AG04450 (cell line): ENCODE results near the gene UMAD1. TPM values are rescaled to one million over a fixed set of nuclear protein-coding genes. Genes with fewer than 3 reads are reported as not detected.
"Not testable (repeated sequence)": the region's sequence is repeated elsewhere in the genome, so short reads cannot be mapped to it uniquely, and the experiment has no call there.

Experiments
- CTCF ChIA-PET: fragments of 300-600, 350-600 bp; formaldehyde crosslinking; extraction: SDS; loops from one replicate; lab custom pipeline; 2022; ENCODE audit warnings: antibody characterized with exemption, inconsistent platforms; lab: Charles Lee
- POLR2A ChIA-PET: fragments of 350-600 bp; formaldehyde crosslinking; extraction: SDS; loops from one replicate; lab custom pipeline; 2021; ENCODE audit warnings: antibody characterized with exemption, inconsistent platforms; lab: Yijun Ruan, JAX
- DNase-seq: peaks from one replicate; pipeline ENCODE4 v3.0.0-alpha.2; 2011; ENCODE audit warnings: low read depth, low spot score
- H3K27ac ChIP-seq: one replicate; pipeline ENCODE4 v1.5.1; 2012; ENCODE audit warnings: low read depth, low read length, control low read depth
- H3K27me3 ChIP-seq: one replicate; pipeline ENCODE4 v1.6.0; 2012; ENCODE audit warnings: low read length; ENCODE audit not compliant: control insufficient read depth, insufficient read depth
- H3K4me3 ChIP-seq: 2 replicates; pipeline ENCODE4 v1.5.1; 2011; ENCODE audit warnings: mild to moderate bottlenecking, low read depth, low read length, control low read depth
- H3K9me3 ChIP-seq: 2 replicates; pipeline ENCODE4 v1.5.1; 2012; ENCODE audit warnings: low read length; ENCODE audit not compliant: control insufficient read depth, insufficient read depth
- CTCF ChIP-seq: IDR thresholded peaks from 2 replicates; pipeline ENCODE4 v1.5.1; 2011; ENCODE audit warnings: low read depth, low read length, control low read depth, inconsistent platforms
- polyA plus RNA-seq: library from polyadenylated mRNA; depleted of rRNA; stranded (reverse); fragments of >200 nt; gene quantifications from 2 replicates; pipeline ENCODE4 v1.2.3, GENCODE V29; 2011

The UMAD1 gene
- polyA plus RNA-seq, 1 experiment: 22.8 TPM

DNA sequence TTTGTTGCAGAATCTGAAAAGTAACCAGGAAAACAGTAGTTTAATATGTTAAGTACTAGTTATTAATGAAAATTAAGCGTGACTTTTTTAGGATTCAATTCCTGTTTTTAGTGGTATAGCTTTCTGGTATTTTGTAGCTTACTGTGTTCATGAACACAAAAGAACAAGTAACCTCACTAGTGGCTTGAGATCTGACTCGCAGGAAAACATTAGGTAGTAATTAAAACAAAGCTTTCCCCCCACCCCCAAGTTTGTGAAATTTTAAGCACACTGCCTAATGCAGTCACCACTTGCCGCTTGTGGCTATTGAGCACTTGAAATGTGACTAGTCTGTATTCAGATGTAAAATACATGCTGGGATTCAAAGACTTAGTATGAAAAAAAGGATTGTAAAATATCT is 180.4 kb downstream of the UMAD1 start:
- TF ChIP-seq CTCF: no peak
- POLR2A ChIA-PET: no interaction called here

GRCh38 chr7:7821517-7821916 is 181.0 kb downstream of the UMAD1 start:
- no peak for DNase-seq
- CTCF ChIA-PET: no interaction called here
- POLR2A ChIA-PET: no interaction called here
- Histone ChIP-seq H3K27me3 (no peaks in the 10 kb centered on the region), H3K27ac (no peak overlapping the region), H3K4me3 (no peak overlapping the region), H3K9me3 (no peaks in the 10 kb centered on the region)
- TF ChIP-seq CTCF: no peak

More for the DNA sequence above, 180.4 kb downstream of the UMAD1 start:
- CTCF ChIA-PET: no interaction called here
- no peak overlapping the region for H3K4me3 ChIP-seq
- H3K27ac ChIP-seq: no peak overlapping the region
- DNase-seq: no peak
- no peaks in the 10 kb centered on the region for H3K9me3 ChIP-seq
- no peaks in the 10 kb centered on the region for H3K27me3 ChIP-seq

GRCh38 chr7:7825294-7825693 is 184.7 kb downstream of the UMAD1 start:
- H3K4me3 ChIP-seq, H3K27me3 ChIP-seq, POLR2A ChIA-PET, H3K27ac ChIP-seq, H3K9me3 ChIP-seq, DNase-seq, CTCF ChIA-PET: not testable (repeated sequence)

DNA sequence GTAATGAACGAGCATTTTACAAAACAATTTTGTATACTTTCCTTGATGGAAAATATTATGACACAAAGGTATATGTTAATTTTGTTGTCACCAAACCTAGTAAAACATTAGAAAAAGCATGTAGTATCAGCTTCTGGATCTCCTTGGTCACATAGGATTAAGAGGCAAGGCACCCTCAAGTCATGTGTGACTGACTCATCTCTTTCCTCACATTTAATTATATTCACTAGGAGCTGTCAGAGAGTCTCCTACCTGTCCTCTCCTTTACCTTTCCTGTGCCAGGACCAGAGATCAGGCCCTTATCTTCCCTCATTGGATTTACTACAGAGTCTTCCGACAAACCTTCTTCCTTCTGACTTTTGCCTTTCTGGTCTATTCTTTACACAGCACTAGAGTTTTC is 189.1 kb downstream of the UMAD1 start:
- no peak for DNase-seq
- POLR2A ChIA-PET: no interaction called here
- TF ChIP-seq CTCF: no peak
- Histone ChIP-seq H3K4me3 (no peak overlapping the region), H3K27me3 (no peaks in the 10 kb centered on the region), H3K27ac (no peak overlapping the region), H3K9me3 (no peaks in the 10 kb centered on the region)
- CTCF ChIA-PET: no interaction called here

- Histone ChIP-seq H3K27me3 (no peaks in the 10 kb centered on the region), H3K27ac (no peak overlapping the region), H3K4me3 (no peak overlapping the region), H3K9me3 (no peaks in the 10 kb centered on the region)
- no peak for TF ChIP-seq CTCF
- ChIA-PET POLR2A (no interaction called here), CTCF (no interaction called here)
- DNase-seq: no peak
These were observed 189.7 kb downstream of the UMAD1 start for GRCh38 chr7:7830122-7830878.
